ENCODE data around the gene ATP13A2. TPM values are rescaled to one million over a fixed set of nuclear protein-coding genes. Genes with fewer than 3 reads are reported as not detected.

The ATP13A2 gene, protein sequence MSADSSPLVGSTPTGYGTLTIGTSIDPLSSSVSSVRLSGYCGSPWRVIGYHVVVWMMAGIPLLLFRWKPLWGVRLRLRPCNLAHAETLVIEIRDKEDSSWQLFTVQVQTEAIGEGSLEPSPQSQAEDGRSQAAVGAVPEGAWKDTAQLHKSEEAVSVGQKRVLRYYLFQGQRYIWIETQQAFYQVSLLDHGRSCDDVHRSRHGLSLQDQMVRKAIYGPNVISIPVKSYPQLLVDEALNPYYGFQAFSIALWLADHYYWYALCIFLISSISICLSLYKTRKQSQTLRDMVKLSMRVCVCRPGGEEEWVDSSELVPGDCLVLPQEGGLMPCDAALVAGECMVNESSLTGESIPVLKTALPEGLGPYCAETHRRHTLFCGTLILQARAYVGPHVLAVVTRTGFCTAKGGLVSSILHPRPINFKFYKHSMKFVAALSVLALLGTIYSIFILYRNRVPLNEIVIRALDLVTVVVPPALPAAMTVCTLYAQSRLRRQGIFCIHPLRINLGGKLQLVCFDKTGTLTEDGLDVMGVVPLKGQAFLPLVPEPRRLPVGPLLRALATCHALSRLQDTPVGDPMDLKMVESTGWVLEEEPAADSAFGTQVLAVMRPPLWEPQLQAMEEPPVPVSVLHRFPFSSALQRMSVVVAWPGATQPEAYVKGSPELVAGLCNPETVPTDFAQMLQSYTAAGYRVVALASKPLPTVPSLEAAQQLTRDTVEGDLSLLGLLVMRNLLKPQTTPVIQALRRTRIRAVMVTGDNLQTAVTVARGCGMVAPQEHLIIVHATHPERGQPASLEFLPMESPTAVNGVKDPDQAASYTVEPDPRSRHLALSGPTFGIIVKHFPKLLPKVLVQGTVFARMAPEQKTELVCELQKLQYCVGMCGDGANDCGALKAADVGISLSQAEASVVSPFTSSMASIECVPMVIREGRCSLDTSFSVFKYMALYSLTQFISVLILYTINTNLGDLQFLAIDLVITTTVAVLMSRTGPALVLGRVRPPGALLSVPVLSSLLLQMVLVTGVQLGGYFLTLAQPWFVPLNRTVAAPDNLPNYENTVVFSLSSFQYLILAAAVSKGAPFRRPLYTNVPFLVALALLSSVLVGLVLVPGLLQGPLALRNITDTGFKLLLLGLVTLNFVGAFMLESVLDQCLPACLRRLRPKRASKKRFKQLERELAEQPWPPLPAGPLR
- 82.3 and 114 TPM in 2 replicates for total RNA-seq (2014; rRNA removed; shearing (Covaris generic))

DNA sequence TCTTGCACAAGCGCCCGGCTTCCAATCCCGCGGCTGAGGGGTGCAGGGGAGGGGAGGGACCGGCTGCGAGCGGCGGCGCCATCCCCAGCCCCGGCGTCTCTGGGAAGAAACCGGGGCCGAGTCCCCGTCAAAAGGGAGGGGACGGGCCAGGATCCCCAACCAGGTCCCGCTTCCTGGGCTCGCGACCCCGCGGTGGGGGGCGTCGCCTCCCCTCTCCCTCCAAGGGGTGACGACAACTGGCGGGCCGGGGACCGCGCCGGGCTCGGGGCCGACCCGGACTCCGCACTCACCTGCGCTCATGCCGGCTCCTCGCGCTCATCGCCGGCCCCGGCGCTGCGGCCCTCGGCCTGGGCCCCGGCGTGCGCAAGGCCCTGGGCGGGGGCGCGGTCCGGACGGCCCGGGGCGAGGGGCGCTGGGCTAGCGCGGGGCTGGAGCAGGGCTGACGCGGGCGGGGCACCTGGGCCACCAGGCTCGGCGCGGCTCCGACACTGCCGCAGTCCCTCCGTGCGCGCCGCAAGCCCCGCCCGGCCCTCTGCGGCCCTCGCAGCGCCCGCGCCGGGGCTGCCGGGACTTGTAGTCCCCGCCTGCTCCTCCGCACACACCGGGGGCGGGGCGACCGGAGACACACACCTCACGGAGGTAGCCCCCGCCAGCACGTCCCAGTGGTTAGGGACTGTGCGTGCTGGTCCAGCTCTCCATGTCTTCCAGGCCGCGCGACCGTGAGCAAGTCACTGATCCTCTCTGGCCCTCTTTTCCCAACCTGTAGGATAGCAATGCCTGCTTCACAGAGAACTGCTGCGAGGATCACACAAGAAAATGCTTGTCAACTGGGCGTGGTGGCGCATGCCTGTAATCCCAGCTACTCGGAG is at the start of gene ATP13A2:
Gene ATP13A2 (minus strand): TSS at position 490 of the 869 bp plus-strand sequence. CDS start 190 bp downstream, at position 300.
- DNase-seq (ENCODE audit: low spot score): peak; percentile 86

DNA sequence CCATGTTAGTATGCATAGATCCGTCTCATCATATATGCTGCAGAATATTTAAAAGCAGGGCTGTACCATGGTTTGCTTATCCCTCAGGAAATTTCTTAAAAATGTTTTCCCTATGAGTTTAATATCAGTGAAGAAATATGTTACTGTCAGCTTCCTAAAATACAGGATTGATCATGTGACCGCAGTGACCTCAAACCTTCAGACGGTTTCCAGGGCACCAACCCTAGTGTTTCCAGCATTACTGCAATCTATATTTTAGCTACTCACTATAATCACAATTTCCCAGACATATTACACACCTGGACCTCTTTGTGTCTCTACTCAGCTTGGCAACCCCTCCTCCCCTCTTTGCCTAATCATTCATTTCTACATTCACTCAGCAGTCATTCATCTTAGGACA is 49.8 kb upstream of the ATP13A2 start:
- DNase-seq (ENCODE audit: low spot score): no peak

DNA sequence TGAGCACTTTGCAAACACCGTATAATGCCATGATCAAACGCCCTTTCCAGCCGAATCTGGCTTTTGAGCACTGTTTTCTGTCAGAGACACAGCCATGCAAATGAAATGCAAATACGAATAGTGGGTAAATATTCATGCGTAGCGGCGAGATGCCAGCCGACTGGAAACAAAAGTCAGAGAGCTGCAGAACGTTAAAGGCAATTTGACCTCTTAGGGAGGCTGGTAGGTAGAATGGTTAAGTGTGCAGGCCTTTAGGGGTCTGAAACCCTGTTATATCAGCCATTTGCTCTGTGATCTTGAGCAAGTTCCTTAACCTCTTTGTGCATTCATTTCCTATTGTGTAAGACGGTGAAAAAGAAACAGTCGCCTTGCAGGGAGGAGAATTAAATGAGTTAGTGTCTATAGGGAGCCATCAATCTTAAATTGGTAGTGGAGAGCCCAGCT is 48.6 kb upstream of the ATP13A2 start:
- no peak for DNase-seq (ENCODE audit: low spot score)

DNA sequence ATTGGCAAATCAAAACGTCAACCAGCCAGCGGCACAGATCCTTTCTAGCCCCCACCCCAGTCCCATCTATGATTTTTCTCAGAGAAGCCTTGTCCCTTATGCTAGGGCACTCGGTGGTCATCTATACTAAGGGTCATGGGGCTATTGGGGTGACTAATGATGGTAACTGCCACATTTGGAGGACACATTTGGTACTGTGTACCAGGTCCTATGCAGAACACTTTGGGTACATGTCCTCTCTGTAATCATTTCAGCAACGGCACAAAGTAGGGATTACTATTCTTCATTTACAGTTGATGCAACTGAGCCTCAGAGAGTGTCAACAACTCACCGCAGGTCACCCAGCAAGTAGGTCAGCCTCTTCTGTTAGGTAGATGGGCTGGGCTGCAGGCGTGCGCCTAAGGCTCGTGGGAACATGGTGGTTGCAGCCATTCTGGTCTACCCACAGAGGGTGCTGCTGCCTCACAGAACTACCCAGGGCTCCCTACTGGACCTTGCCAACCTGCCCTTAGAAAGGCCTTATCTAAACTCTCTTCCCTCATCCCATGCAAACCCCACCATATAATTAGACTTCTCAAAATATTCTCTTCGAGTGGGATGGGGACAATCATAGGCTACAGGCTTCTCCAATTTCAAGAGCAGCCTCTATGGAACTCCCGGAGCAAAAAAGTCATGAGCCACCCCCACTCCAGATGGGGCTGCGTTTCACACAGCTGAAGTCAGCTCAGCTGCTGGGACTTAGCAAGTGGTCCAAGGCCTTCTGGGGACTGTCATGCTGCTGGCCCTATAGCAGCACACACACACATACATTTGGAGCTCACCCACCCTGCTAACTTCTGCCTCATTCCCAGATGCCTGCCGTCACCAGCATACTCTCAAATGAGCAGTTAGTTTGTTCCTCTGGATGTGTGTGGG is 47.9 kb upstream of the ATP13A2 start:
- peak; percentile 81 for DNase-seq (ENCODE audit: low spot score)

DNA sequence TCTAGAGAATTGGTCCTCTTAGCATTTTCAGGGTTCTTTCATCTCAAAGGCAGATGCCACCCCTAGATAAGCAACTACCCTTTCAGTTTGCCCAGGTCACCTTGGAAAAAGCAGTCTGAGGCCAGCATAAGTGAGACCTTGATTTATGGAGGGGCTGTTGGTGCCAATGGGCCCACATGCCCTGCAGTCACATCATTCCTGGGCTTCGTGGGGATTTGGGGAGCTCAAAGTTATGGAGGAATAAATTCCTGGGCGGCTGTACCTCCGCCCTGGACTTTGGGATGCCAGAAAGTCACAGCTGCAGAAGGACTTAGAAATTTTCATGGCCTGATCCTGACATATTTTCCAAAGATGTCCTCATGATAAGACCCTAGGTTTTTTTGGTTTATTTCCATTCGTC is 44.8 kb upstream of the ATP13A2 start:
- no peak for DNase-seq (ENCODE audit: low spot score)

DNA sequence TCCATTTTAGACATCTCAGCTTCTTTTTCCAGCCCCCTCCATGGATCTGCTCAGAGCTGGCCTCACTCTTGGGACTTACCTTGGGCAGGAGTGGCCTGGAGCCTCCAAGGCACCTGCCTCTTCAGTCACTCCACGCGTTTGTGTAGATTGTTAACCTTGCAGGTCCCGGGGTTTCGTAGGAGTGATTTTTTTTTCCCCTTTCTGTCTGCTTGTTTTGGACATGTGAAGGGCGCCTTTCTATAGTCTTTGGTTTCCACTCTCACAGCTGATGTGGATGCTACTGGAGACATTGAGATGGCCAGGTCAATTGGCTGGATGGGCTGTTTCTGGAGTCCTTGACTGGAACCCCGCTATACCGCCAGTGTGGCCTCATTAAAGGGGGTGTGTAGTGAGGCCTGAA is 44.1 kb upstream of the ATP13A2 start:
- no peak for DNase-seq (ENCODE audit: low spot score)

DNA sequence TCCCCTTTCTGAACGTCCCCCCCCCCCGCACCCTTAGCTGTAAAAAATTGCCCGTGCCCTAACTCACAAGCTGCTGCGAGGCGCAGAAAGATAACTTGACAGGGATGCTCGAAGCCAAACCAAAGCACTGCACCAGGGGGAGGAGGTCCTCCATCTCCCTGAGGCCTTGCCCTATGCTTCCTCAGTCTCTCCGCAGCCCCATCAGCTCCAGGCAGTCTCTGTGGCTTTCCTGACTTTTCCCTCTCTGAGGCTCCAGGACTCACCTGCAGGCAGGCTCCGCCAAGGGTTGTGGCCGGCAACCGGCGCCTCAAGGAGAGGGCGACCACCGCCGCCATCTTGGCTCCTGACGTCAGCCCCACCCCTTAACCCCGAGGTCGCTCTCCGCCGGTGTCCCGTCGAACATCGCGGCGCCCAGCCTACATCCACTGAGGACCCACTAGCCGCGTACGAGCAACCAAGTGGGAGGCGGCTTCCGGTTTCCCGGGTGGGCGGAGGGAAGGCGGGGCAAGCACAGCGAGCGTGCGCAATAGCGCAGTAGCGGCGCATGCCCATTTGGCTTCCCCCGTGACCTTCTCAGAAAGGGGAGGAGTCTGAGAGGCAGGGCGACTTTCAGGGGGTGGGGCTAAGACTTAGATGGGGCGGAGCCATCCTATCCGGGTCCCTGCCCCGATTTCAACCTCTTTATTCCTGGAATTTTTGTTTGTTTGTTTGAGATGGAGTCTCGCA is 42.1 kb upstream of the ATP13A2 start, which contains the start of gene SDHB:
Gene SDHB (minus strand): TSS at position 348 of the 726 bp plus-strand sequence. CDS start 13 bp downstream, at position 335.
- peak; percentile 98 for DNase-seq (ENCODE audit: low spot score)

DNA sequence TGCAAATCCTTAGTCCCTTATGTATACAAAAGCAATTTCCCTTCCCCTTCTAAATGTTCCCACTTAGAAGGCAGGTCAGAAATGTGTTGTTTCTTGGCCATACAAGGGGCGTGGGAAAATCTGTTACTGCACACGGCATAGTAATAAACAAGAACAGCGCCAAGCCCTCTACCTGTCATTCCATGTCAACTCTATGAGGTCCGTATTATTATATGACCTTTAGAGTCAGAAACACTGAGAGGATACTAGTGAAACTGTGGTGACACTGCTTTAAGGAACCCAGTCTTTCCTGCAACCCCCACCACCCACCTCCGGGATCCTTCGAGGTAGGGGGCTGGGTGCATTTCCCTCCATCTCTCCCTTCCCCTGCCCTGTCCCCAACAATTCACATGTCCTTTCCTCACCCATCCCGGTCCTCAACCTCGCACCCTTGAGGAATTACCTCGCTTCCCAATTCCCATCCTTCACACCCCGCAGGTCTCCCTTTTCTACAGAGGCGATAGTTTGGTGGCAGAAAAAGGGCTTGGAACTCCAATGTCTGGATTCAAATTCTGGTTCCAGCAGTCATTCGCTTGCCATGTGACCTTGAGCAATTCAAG is 41.5 kb upstream of the ATP13A2 start:
- DNase-seq (ENCODE audit: low spot score): no peak

DNA sequence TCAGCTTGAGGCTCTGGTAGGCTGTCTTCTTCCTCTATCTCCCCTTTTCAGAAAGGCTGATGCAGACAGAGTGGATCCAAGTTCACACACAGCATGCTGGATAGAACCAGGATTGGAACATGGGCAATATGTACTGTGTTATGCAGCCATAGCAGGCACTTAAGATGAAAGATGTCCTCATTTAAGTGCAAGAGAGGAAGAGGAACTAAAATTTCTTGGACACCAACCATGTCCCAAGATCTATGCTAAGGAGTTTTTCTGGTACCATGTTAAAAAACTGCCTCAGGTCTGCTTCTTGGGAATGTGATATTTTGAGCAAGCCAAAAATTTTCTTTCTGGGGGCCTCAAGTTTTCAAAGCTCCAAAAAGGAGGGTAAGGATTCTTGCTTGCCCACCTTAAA is 40.9 kb upstream of the ATP13A2 start:
- DNase-seq (ENCODE audit: low spot score): no peak

DNA sequence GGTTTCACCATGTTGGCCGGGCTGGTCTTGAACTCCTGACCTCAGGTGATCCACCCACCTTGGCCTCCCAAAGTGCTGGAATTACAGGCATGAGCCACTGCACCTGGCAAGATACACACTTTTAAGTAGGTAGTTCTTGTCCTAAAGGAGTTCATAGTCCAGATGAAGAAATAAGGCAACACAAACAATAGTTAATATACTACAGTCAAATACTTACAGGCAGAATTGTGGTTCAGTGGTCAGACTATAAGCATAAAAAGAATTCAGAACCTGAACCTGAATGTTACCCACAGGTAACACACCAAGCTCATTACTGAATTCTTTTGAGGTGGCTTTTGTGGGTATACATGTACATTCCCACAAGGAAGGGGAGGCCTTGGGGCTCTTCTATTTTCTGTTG is 40.3 kb upstream of the ATP13A2 start:
- no peak for DNase-seq (ENCODE audit: low spot score)

DNA sequence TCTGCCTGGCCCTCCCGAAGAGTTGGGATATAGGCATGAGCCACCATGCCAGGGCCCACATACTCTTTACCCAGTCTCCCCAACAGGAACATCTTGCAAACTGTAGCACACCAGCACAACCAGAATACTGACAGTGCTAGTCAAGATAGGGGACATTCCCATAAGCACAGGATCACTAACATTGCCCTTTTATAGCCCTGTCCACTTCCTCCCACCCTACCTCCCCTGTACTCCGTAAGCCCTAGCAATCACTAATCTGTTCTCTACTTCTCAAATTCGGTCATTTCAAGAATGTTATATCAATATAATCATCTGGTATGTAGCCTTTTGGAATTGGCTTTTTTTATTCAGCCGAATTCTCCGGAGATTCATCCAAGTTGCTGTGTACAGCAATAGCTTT is 36.2 kb upstream of the ATP13A2 start:
- DNase-seq (ENCODE audit: low spot score): no peak

DNA sequence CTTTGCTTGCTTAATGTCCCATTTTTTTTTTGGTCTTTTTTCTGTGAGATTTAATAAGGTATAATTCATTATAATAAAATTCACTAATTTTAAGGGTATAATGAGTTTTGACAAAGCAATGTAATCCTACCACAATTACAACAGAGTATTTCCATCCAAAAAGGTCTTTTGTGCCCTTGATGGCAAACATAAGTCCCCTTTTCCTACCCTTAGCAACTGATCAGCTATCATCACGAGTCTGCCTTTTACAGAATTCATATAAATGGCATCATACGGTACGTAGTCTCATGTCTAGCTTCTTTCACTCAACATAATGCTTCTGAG is 34.6 kb upstream of the ATP13A2 start:
- no peak for DNase-seq (ENCODE audit: low spot score)

DNA sequence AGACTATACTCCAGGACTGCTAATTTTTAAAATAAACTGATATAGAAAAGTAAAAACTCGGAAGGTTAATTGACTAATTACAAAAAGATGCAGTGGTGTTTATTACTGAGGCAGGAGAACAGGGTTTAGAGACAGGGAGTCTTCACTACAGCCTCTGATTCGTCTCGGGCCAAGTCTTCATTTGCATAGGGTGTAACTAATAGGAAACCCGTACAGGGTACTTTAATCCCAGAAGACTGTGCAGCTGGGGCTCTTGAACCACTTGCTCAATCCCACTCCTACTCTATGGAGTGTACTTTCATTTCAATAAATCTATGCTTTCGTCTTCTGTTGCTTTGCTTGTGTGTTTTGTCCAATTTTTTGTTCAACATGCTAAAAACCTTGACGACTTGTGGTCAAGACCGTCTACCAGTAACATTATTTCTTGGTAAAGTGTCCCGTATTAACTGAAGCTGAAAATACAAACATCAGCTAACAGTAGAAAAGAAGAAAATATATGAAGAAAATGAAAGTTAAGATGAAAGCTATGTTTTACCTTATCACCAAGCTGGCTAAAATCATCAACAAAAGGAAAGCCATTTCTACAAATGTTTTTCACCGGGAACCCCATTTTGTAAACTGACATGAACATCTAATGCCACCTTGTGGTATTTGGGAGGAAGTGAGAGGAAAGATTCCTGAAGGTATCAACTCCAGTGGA is 34.1 kb upstream of the ATP13A2 start:
- DNase-seq (ENCODE audit: low spot score): peak; percentile 59

DNA sequence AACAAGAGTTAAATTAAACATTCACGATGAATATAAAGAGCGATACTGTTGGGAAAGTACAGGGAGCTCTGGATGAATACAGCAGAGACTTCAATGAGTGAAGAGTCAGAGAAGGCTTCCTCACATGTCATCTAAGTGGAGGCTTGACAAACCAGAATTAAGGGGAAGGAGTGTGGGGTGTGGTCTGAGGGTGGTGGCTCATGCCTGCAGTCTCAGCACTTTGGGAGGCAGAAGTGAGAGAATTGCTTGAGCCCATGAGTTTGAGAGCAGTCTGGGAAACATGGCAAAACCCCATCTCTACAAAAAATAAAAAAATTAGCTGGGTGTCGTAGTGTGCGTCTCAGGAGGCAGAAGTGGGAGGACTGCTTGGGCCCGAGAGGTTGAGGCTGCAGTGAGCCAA is 33.4 kb upstream of the ATP13A2 start:
- DNase-seq (ENCODE audit: low spot score): no peak

DNA sequence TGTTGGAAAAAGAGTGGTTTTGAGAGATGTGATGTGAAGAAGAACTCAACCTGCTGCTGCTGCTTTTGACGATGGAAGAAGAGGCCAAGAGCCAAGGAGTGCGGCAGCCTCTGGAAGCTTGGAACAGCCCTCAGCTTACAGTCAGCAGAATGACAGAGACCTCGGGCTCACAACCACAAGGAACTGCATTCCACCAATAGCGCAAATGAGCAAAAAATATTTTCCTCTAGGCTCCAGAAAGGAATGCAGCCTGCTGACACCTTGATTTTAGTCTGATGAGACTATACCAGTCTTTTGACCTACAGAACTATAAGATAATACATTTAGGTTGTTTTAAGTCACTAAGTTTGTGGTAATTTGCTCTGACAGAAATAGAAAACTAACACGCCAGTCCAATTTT is 31.9 kb upstream of the ATP13A2 start:
- no peak for DNase-seq (ENCODE audit: low spot score)

DNA sequence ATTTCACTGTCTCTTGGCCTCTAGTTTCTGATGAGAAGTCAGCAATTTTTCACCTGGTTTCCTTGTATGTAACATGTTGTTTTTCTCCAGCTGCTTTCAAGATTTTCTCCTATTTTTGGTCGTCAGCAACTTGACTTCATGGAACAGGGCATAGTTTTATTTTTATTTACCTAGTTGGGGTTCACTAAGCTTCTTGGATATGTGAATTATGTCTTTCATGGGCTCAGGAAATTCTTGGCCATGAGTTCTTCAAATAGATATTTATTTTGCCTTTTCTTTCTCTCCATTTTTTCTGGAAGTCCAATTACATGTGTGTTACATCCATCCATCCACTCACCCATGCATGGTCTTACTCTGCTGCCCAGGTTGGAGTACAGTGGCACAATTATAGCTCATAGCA is 28.4 kb upstream of the ATP13A2 start:
- no peak for DNase-seq (ENCODE audit: low spot score)

DNA sequence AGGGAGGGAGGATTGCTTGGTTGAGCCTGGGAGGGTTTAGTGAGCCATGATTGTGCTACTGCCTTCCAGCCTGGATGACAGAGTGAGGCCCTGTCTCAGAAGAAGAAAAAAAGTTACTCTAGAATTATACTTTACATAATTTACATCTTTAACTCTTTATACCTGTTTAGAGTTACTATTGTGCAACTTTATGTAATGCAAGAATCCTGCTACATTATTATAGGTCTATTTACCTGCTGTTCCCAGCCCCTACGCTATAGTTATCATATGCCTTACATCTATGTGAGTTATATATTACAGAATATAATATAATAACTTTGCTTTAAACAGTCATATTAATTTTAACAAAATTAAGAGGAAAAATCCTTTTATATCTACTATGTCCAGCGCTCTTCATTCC is 27.8 kb upstream of the ATP13A2 start:
- DNase-seq (ENCODE audit: low spot score): no peak

DNA sequence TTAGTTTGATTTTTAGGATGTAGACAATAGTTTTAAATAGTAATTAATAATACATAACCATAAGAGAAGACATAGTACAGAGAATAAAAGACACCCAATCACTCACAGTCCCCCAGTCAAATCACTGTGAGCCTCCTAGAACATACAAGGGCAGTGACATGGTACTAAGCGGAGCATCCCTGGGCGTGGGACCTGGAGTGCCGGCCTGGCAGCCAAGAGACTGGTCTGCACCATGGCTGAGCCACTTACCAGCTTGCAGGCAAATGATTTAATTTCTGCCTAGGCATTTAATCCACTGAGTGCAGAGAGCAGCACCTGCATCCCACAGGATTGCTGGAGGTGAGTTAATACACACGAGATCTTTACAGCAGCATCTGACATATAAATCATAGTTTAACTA is 21.8 kb upstream of the ATP13A2 start:
- DNase-seq (ENCODE audit: low spot score): no peak

Data from HT-29 (cell line).